Progenitor cell of endocrine pancreas (in vitro differentiated cells): Measurements from ENCODE around the gene ARID1B. TPM values are rescaled to one million over a fixed set of nuclear protein-coding genes. Genes with fewer than 3 reads are reported as not detected.

Experiments
- DNase-seq: peaks from one replicate; pipeline ENCODE4 v3.0.0; 2021; ENCODE audit warnings: low spot score; ENCODE audit not compliant: unreplicated experiment
- H3K27ac Mint-ChIP-seq: 2 replicates; pipeline ENCODE4 v1.8.0; 2021; ENCODE audit warnings: mild to moderate bottlenecking, moderate library complexity, mixed read lengths
- H3K27me3 Mint-ChIP-seq: 2 replicates; pipeline ENCODE4 v1.8.0; 2021; ENCODE audit warnings: mixed read lengths
- H3K36me3 Mint-ChIP-seq: 2 replicates; pipeline ENCODE4 v1.8.0; 2022; ENCODE audit warnings: mixed read lengths; ENCODE audit not compliant: insufficient read depth
- H3K4me1 Mint-ChIP-seq: 2 replicates; pipeline ENCODE4 v1.8.0; 2021; ENCODE audit warnings: low read depth, mixed read lengths
- H3K4me3 Mint-ChIP-seq: 2 replicates; pipeline ENCODE4 v1.8.0; 2021; ENCODE audit warnings: low read depth, mild to moderate bottlenecking, moderate library complexity, mixed read lengths
- H3K9me3 Mint-ChIP-seq: 2 replicates; pipeline ENCODE4 v1.8.0; 2021; ENCODE audit warnings: low read depth, mixed read lengths
- CTCF ChIP-seq: fragments of 200-600 bp; sonication (generic); IDR thresholded peaks from one replicate; pipeline ENCODE4 v1.5.0; 2021; ENCODE audit warnings: antibody characterized with exemption, mild to moderate bottlenecking; ENCODE audit not compliant: unreplicated experiment
- total RNA-seq: library from RNA; stranded (reverse); gene quantifications from 2 replicates; pipeline ENCODE4 v1.2.1, GENCODE V29; 2021

ARID1B gene
- total RNA-seq, 1 donor from 2014 or later: 152 TPM

GRCh38 chr6:157083343-157083742 lies 306.2 kb downstream of the ARID1B start:
- Mint-ChIP-seq H3K4me3 (no peak overlapping the region), H3K4me1 (peaks cover 10% of the 10 kb centered on the region), H3K9me3 (no peaks in the 10 kb centered on the region), H3K36me3 (peaks cover 11% of the 10 kb centered on the region), H3K27ac (no peak overlapping the region), H3K27me3 (no peaks in the 10 kb centered on the region)
- TF ChIP-seq CTCF: no peak
- DNase-seq: no peak

- no peak overlapping the region for H3K27ac Mint-ChIP-seq
- H3K27me3 Mint-ChIP-seq: no peaks in the 10 kb centered on the region
- H3K4me3 Mint-ChIP-seq: no peak overlapping the region
- peaks cover 11% of the 10 kb centered on the region for H3K36me3 Mint-ChIP-seq
- no peak for DNase-seq
- peaks cover 27% of the 10 kb centered on the region for H3K4me1 Mint-ChIP-seq
- H3K9me3 Mint-ChIP-seq: no peaks in the 10 kb centered on the region
- no peak for TF ChIP-seq CTCF
Measured at GRCh38 chr6:157086632-157087031, 309.5 kb downstream of the ARID1B start.

- TF ChIP-seq CTCF: no peak
- Mint-ChIP-seq H3K27me3 (no peaks in the 10 kb centered on the region), H3K9me3 (no peaks in the 10 kb centered on the region), H3K27ac (no peak overlapping the region), H3K36me3 (peaks cover 11% of the 10 kb centered on the region), H3K4me3 (no peak overlapping the region), H3K4me1 (peaks cover 33% of the 10 kb centered on the region)
- no peak for DNase-seq
Measured at GRCh38 chr6:157087974-157088373, 310.8 kb downstream of the ARID1B start.

GRCh38 chr6:157088841-157089240 lies 311.7 kb downstream of the ARID1B start:
- Mint-ChIP-seq H3K4me3 (no peak overlapping the region), H3K36me3 (peaks cover 12% of the 10 kb centered on the region), H3K27me3 (no peaks in the 10 kb centered on the region), H3K9me3 (no peaks in the 10 kb centered on the region), H3K4me1 (peaks cover 39% of the 10 kb centered on the region), H3K27ac (peak overlapping the region; percentile 9)
- TF ChIP-seq CTCF: no peak
- no peak for DNase-seq

GRCh38 chr6:157089258-157089657 lies 312.1 kb downstream of the ARID1B start:
- Mint-ChIP-seq H3K36me3 (peaks cover 14% of the 10 kb centered on the region), H3K27me3 (no peaks in the 10 kb centered on the region), H3K27ac (peak overlapping the region; percentile 9), H3K9me3 (no peaks in the 10 kb centered on the region), H3K4me1 (peaks cover 41% of the 10 kb centered on the region), H3K4me3 (no peak overlapping the region)
- no peak for DNase-seq
- no peak for TF ChIP-seq CTCF
